Loucy (cell line): ENCODE data around the gene AMOTL1.

Experiments used
- H2AFZ ChIP-seq: fragments of 200-600 bp; sonication (generic); 2 replicates; pipeline ENCODE4 v1.6.0; 2016; ENCODE audit warnings: antibody characterized with exemption, mild to moderate bottlenecking, low read length, moderate library complexity
- H3F3A ChIP-seq: fragments of 200-600 bp; 2 replicates; pipeline ENCODE4 v1.6.0; 2016; ENCODE audit warnings: antibody characterized with exemption, low read depth, mild to moderate bottlenecking
- H3K27me3 ChIP-seq: fragments of 200-600 bp; sonication (generic); 2 replicates; pipeline ENCODE4 v1.6.1; 2014; ENCODE audit warnings: low read length, mild to moderate bottlenecking; ENCODE audit not compliant: insufficient read depth, poor library complexity, severe bottlenecking
- H3K36me3 ChIP-seq: fragments of 200-600 bp; sonication (generic); 2 replicates; pipeline ENCODE4 v1.6.1; 2016; ENCODE audit warnings: low read length; ENCODE audit not compliant: insufficient read depth
- H3K4me1 ChIP-seq: fragments of 200-600 bp; sonication (generic); 2 replicates; pipeline ENCODE4 v1.5.1; 2014; ENCODE audit warnings: low read length, mild to moderate bottlenecking; ENCODE audit not compliant: insufficient read depth, poor library complexity, severe bottlenecking
- H3K4me2 ChIP-seq: fragments of 200-600 bp; sonication (generic); 2 replicates; pipeline ENCODE4 v1.6.0; 2014; ENCODE audit warnings: antibody characterized with exemption, low read length, low read depth, mild to moderate bottlenecking; ENCODE audit not compliant: poor library complexity, severe bottlenecking
- H3K4me3 ChIP-seq: fragments of 200-600 bp; sonication (generic); 2 replicates; pipeline ENCODE4 v1.5.1; 2014; ENCODE audit warnings: low read length, mild to moderate bottlenecking, mixed read lengths; ENCODE audit not compliant: poor library complexity, severe bottlenecking
- H3K79me2 ChIP-seq: fragments of 200-600 bp; sonication (generic); 2 replicates; pipeline ENCODE4 v1.6.1; 2014; ENCODE audit warnings: low read length; ENCODE audit not compliant: insufficient read depth
- H3K9ac ChIP-seq: fragments of 200-600 bp; sonication (generic); 2 replicates; pipeline ENCODE4 v1.6.0; 2014; ENCODE audit warnings: mild to moderate bottlenecking, low read depth, low read length, moderate library complexity; ENCODE audit not compliant: poor library complexity, severe bottlenecking
- H3K9me2 ChIP-seq: fragments of 200-600 bp; sonication (generic); replicated peaks from 2 replicates; pipeline ENCODE4 v1.6.1; 2016; ENCODE audit warnings: low read depth, low read length, mixed read lengths
- H3K9me3 ChIP-seq: fragments of 200-600 bp; sonication (generic); 2 replicates; pipeline ENCODE4 v1.6.1; 2014; ENCODE audit warnings: mild to moderate bottlenecking, antibody characterized with exemption, low read length, low read depth; ENCODE audit not compliant: insufficient read depth
- H4K20me1 ChIP-seq: fragments of 200-600 bp; sonication (generic); 2 replicates; pipeline ENCODE4 v1.6.0; 2014; ENCODE audit warnings: antibody characterized with exemption, low read length, mild to moderate bottlenecking; ENCODE audit not compliant: insufficient read depth, poor library complexity, severe bottlenecking
- CTCF ChIP-seq: fragments of 200-600 bp; sonication (generic); conservative IDR thresholded peaks from 2 replicates; pipeline ENCODE4 v1.5.1; 2014; ENCODE audit warnings: mild to moderate bottlenecking, antibody characterized with exemption, low read length
- EZH2phosphoT487 ChIP-seq: fragments of 200-600 bp; IDR thresholded peaks from 2 replicates; pipeline ENCODE4 v1.6.1; 2018; ENCODE audit warnings: antibody characterized with exemption, mild to moderate bottlenecking, moderate library complexity, borderline replicate concordance

AMOTL1 gene

DNA sequence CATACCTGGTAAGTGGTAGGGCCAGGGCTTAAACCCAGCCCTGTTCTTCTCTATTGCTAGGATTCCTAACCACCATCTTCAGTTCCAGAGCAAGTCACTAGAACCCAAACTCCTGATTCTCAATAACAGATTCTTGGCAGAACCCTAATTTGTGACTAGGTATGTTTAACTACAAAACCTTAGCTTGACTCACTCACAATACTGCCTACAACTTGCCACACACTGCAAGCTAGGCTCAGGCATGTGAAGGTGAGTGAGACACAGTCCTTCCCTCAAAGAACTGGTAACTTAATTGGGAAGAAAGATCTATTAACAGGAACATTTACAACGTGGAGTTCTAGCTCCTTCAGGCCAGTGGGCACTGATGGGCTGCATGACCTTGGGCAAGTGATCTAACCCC lies 14.5 kb upstream of the AMOTL1 start:
- H3K4me2 ChIP-seq, result no peak overlapping the region
- H4K20me1 ChIP-seq, result no peaks in the 10 kb centered on the region
- H3F3A ChIP-seq, result no peaks in the 10 kb centered on the region
- no peak overlapping the region for H3K4me3 ChIP-seq
- peaks cover 15% of the 10 kb centered on the region for H3K4me1 ChIP-seq
- H2AFZ ChIP-seq, result no peak overlapping the region
- H3K36me3 ChIP-seq, result no peaks in the 10 kb centered on the region
- no peaks in the 10 kb centered on the region for H3K9me3 ChIP-seq
- no peak for TF ChIP-seq CTCF
- no peak for TF ChIP-seq EZH2phosphoT487
- no peaks in the 10 kb centered on the region for H3K9me2 ChIP-seq
- H3K9ac ChIP-seq, result no peak overlapping the region
- no peaks in the 10 kb centered on the region for H3K27me3 ChIP-seq
- no peaks in the 10 kb centered on the region for H3K79me2 ChIP-seq

GRCh38 chr11:94754335-94754734 lies 13.8 kb upstream of the AMOTL1 start:
- no peaks in the 10 kb centered on the region for H3K9me3 ChIP-seq
- peaks cover 15% of the 10 kb centered on the region for H3K4me1 ChIP-seq
- no peak for TF ChIP-seq CTCF
- TF ChIP-seq EZH2phosphoT487, result no peak
- H3K79me2 ChIP-seq, result no peaks in the 10 kb centered on the region
- H3K36me3 ChIP-seq, result no peaks in the 10 kb centered on the region
- no peak overlapping the region for H2AFZ ChIP-seq
- H4K20me1 ChIP-seq, result no peaks in the 10 kb centered on the region
- H3K4me2 ChIP-seq, result no peak overlapping the region
- H3K4me3 ChIP-seq, result no peak overlapping the region
- no peaks in the 10 kb centered on the region for H3F3A ChIP-seq
- H3K9ac ChIP-seq, result no peak overlapping the region
- H3K9me2 ChIP-seq, result no peaks in the 10 kb centered on the region
- H3K27me3 ChIP-seq, result no peaks in the 10 kb centered on the region

- no peak overlapping the region for H3K4me2 ChIP-seq
- no peak overlapping the region for H3K4me3 ChIP-seq
- no peaks in the 10 kb centered on the region for H3K9me2 ChIP-seq
- no peaks in the 10 kb centered on the region for H3K27me3 ChIP-seq
- TF ChIP-seq CTCF, result no peak
- TF ChIP-seq EZH2phosphoT487, result no peak
- no peaks in the 10 kb centered on the region for H4K20me1 ChIP-seq
- H2AFZ ChIP-seq, result no peak overlapping the region
- H3K4me1 ChIP-seq, result peaks cover 15% of the 10 kb centered on the region
- no peaks in the 10 kb centered on the region for H3K9me3 ChIP-seq
- no peaks in the 10 kb centered on the region for H3K36me3 ChIP-seq
- H3K79me2 ChIP-seq, result no peaks in the 10 kb centered on the region
- H3F3A ChIP-seq, result no peaks in the 10 kb centered on the region
- no peak overlapping the region for H3K9ac ChIP-seq
These were observed 13.3 kb upstream of the AMOTL1 start for GRCh38 chr11:94754819-94755218.
